Fibroblast of lung (primary cell): ENCODE measurements around the gene NRARP. TPM values are rescaled to one million over a fixed set of nuclear protein-coding genes. Genes with fewer than 3 reads are reported as not detected.

ENCODE experiments used
- DNase-seq, 2 donors: peaks; one replicate each; pipeline versions ENCODE4 v3.0.0 to v3.0.0-alpha.2; 2010; ENCODE audit warnings: low read depth in 2 of 2
- H2AFZ ChIP-seq: 2 replicates; pipeline ENCODE4 v1.5.1; 2012; ENCODE audit warnings: low read length, control low read depth, inconsistent platforms
- H3K27ac ChIP-seq: 2 replicates; pipeline ENCODE4 v1.5.1; 2011; ENCODE audit warnings: low read length, control low read depth; ENCODE audit not compliant: insufficient read depth
- H3K27me3 ChIP-seq: 2 replicates; pipeline ENCODE4 v1.5.1; 2011; ENCODE audit warnings: mild to moderate bottlenecking, low read length; ENCODE audit not compliant: control insufficient read depth, insufficient read depth
- H3K36me3 ChIP-seq: 2 replicates; pipeline ENCODE4 v1.5.1; 2011; ENCODE audit warnings: low read length; ENCODE audit not compliant: control insufficient read depth, insufficient read depth
- H3K4me1 ChIP-seq: 2 replicates; pipeline ENCODE4 v1.5.1; 2011; ENCODE audit warnings: low read length; ENCODE audit not compliant: control insufficient read depth, insufficient read depth; ENCODE audit errors: extremely low read depth
- H3K4me2 ChIP-seq: 2 replicates; pipeline ENCODE4 v1.5.1; 2011; ENCODE audit warnings: low read length, control low read depth; ENCODE audit not compliant: insufficient read depth; ENCODE audit errors: extremely low read depth
- H3K4me3 ChIP-seq, 4 experiments: fragments of 200-600 bp in 1 of 4; sonication (generic) in 1 of 4; replicated peaks in 1 of 4; 2 replicates each; pipeline ENCODE4 v1.5.1; 2011 to 2016; ENCODE audit warnings: low read length in 4 of 4, low read depth in 3 of 4, mild to moderate bottlenecking in 3 of 4, control low read depth in 2 of 4, inconsistent platforms in 1 of 4, mixed read lengths in 1 of 4; ENCODE audit not compliant: insufficient read depth in 1 of 4; ENCODE audit errors: control extremely low read depth in 1 of 4
- H3K79me2 ChIP-seq: 2 replicates; pipeline ENCODE4 v1.5.1; 2012; ENCODE audit warnings: mild to moderate bottlenecking, low read length, inconsistent platforms; ENCODE audit not compliant: control insufficient read depth, insufficient read depth
- H3K9ac ChIP-seq: 2 replicates; pipeline ENCODE4 v1.5.1; 2011; ENCODE audit warnings: mild to moderate bottlenecking, low read length, control low read depth; ENCODE audit not compliant: insufficient read depth
- H3K9me3 ChIP-seq: 2 replicates; pipeline ENCODE4 v1.5.1; 2012; ENCODE audit warnings: low read depth, low read length; ENCODE audit not compliant: control insufficient read depth, insufficient read depth
- H4K20me1 ChIP-seq: 2 replicates; pipeline ENCODE4 v1.5.1; 2011; ENCODE audit warnings: low read length; ENCODE audit not compliant: control insufficient read depth, insufficient read depth; ENCODE audit errors: extremely low read depth
- EZH2 ChIP-seq: IDR thresholded peaks from 2 replicates; pipeline ENCODE4 v1.5.1; 2012; ENCODE audit warnings: low read length, control low read depth, mild to moderate bottlenecking; ENCODE audit errors: missing control alignments
- polyA plus RNA-seq, 2 donors: library from polyadenylated mRNA; depleted of rRNA in 1 of 2; stranded (reverse) in 1 of 2; unstranded in 1 of 2; fragments of >200 nt; gene quantifications; 2 replicates each; pipeline ENCODE4 v1.2.1, GENCODE V29; 2011 to 2012; ENCODE audit warnings: missing spikeins in 1 of 2
- total RNA-seq: library from RNA; depleted of rRNA; stranded (reverse); fragments of >200 nt; gene quantifications from 2 replicates; pipeline ENCODE4 v1.2.1, GENCODE V29; 2014
- TF ChIP-seq, protein P1 (sequence below), 2 donors: IDR thresholded peaks in 1 of 2; conservative IDR thresholded peaks in 1 of 2; 1 replicate in 1 of 2; 2 replicates in 1 of 2; pipeline ENCODE4 v1.5.1; 2011 to 2012; ENCODE audit warnings: low read length in 2 of 2, control low read depth in 1 of 2, inconsistent platforms in 1 of 2, low read depth in 1 of 2, mild to moderate bottlenecking in 1 of 2

The NRARP gene
- total and polyA plus RNA-seq, 2 donors (not counting 1 experiment from before 2014, with no cell fraction given) = 0.07 TPM; not detected in 1

DNA sequence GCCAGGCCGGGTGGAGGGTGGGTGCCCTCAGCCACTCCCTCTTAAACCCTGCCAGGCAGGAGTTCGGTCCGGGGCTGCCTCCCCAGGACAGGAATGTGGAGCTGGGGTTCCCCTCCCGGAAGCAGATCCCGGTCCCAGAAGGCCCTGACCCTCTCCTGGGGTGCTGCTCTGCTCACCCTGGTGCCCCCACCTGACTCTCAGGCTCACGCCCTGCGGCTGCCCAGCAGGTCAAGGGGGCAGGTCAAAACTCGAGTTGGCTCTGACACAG lies 3.7 kb upstream of the NRARP start:
- peaks cover 4% of the 10 kb centered on the region for H3K27me3 ChIP-seq
- no peak for DNase-seq
- H3K4me1 ChIP-seq = peaks cover 4% of the 10 kb centered on the region
- H3K79me2 ChIP-seq = no peaks in the 10 kb centered on the region
- H3K4me2 ChIP-seq = no peak overlapping the region
- H3K4me3 ChIP-seq = no peak overlapping the region
- no peaks in the 10 kb centered on the region for H4K20me1 ChIP-seq
- no peak for TF ChIP-seq EZH2
- TF ChIP-seq, protein P1, sequence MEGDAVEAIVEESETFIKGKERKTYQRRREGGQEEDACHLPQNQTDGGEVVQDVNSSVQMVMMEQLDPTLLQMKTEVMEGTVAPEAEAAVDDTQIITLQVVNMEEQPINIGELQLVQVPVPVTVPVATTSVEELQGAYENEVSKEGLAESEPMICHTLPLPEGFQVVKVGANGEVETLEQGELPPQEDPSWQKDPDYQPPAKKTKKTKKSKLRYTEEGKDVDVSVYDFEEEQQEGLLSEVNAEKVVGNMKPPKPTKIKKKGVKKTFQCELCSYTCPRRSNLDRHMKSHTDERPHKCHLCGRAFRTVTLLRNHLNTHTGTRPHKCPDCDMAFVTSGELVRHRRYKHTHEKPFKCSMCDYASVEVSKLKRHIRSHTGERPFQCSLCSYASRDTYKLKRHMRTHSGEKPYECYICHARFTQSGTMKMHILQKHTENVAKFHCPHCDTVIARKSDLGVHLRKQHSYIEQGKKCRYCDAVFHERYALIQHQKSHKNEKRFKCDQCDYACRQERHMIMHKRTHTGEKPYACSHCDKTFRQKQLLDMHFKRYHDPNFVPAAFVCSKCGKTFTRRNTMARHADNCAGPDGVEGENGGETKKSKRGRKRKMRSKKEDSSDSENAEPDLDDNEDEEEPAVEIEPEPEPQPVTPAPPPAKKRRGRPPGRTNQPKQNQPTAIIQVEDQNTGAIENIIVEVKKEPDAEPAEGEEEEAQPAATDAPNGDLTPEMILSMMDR (conservative IDR thresholded peaks at IDR 0.05 in 1 of 2, IDR thresholded peaks at IDR 0.05 in 1 of 2; ENCODE audit: low read depth in 1 of 2, low read length in 2 of 2) = no peak
- H3K36me3 ChIP-seq = no peaks in the 10 kb centered on the region
- H3K9ac ChIP-seq = no peak overlapping the region
- no peaks in the 10 kb centered on the region for H3K9me3 ChIP-seq
- no peak overlapping the region for H3K27ac ChIP-seq
- peak overlapping the region; percentile 69 for H2AFZ ChIP-seq

DNA sequence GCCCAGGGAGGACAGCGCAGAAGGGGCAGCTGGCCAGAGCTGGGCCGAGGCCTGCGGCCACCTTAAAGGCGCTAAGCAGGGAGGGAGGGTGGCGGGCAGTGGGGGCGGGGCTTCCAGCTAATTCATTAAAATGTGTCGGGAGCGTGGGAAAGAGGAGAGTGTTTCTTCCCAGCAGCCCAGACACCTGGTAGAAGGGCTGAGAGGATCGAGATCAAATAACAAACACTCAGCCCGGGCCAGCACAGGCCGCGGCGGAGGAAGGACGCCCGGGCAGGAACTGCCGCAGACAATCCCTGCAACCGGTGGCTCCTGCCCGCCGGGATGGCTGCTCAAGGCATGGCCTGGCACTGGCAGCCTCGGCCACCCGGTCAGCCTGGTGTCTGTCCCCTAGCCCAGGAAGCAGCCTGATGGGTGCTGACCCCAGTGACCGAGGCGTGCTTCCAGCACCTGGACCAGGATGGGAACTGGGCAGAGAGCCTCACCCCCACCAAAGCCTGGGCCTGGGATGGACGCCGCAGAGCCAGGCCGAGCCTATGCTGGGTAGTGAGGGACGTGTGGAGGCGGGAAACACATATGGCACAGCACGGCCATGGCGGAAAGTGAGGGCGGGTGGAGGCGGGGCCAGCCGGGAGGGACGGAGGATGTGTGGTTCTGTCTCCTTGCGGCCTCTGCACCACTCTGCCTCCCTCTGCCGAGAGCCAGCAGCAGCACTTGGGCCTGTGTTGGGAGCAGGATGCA lies 3.2 kb upstream of the NRARP start:
- Histone ChIP-seq H2AFZ (peak overlapping the region; percentile 69), H3K9ac (peak overlapping the region; percentile 36), H3K27ac (no peak overlapping the region), H3K9me3 (no peaks in the 10 kb centered on the region), H3K27me3 (peaks cover 4% of the 10 kb centered on the region), H3K4me2 (peak overlapping the region; percentile 17), H3K4me3 (no peak overlapping the region), H3K79me2 (no peaks in the 10 kb centered on the region), H4K20me1 (no peaks in the 10 kb centered on the region), H3K36me3 (no peaks in the 10 kb centered on the region), H3K4me1 (peaks cover 4% of the 10 kb centered on the region)
- DNase-seq = peak; percentile 31 to 46
- TF ChIP-seq EZH2 = no peak
- TF ChIP-seq, protein P1 (conservative IDR thresholded peaks at IDR 0.05 in 1 of 2, IDR thresholded peaks at IDR 0.05 in 1 of 2; ENCODE audit: low read depth in 1 of 2, low read length in 2 of 2) = peak; percentile 2 to 17

DNA sequence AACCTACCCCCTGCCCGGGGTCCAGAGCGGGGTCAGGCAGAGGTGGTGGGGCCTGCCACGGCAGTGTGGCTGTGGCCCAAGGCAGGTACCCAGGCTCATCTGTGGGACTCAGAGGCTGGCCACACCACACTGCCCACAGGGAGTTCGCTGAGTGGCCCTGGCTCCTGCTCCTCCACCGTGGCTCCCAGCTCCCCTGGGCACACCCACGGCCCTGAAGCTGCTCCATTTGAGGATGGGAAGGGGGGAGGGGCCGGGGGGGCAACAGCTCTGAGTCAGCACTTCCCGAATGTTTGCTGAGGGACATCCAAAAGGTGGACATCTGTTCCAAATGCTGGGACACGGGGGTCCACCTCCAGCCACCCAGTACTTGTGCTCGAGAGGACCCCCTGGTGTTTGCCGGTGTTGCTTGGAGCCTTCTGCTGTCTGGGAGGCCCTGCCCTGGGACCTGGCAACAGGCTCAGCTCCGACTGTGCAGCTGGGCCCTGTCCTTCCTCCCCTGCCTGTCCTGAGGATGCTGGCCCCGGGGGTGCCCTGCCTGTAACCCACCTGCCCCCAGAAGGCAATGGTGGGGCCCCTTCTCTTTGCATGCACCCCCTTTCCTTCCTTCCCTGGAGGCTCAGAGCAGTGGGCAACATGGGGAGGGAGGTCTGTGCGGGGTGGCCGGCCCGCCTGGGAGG lies 2.5 kb upstream of the NRARP start:
- no peak for DNase-seq
- no peaks in the 10 kb centered on the region for H4K20me1 ChIP-seq
- no peaks in the 10 kb centered on the region for H3K9me3 ChIP-seq
- H3K79me2 ChIP-seq = no peaks in the 10 kb centered on the region
- no peak overlapping the region for H3K27ac ChIP-seq
- H3K4me1 ChIP-seq = peaks cover 4% of the 10 kb centered on the region
- H3K27me3 ChIP-seq = peaks cover 9% of the 10 kb centered on the region
- H3K9ac ChIP-seq = no peak overlapping the region
- no peak overlapping the region for H3K4me3 ChIP-seq
- no peak overlapping the region for H2AFZ ChIP-seq
- no peaks in the 10 kb centered on the region for H3K36me3 ChIP-seq
- no peak overlapping the region for H3K4me2 ChIP-seq
- TF ChIP-seq, protein P1 (conservative IDR thresholded peaks at IDR 0.05 in 1 of 2, IDR thresholded peaks at IDR 0.05 in 1 of 2; ENCODE audit: low read depth in 1 of 2, low read length in 2 of 2) = peak in 1 of 2 donors; percentile 18
- TF ChIP-seq EZH2 = no peak
